Measurements from ENCODE around the gene OR4F6.

- TF ChIP-seq, protein P1, sequence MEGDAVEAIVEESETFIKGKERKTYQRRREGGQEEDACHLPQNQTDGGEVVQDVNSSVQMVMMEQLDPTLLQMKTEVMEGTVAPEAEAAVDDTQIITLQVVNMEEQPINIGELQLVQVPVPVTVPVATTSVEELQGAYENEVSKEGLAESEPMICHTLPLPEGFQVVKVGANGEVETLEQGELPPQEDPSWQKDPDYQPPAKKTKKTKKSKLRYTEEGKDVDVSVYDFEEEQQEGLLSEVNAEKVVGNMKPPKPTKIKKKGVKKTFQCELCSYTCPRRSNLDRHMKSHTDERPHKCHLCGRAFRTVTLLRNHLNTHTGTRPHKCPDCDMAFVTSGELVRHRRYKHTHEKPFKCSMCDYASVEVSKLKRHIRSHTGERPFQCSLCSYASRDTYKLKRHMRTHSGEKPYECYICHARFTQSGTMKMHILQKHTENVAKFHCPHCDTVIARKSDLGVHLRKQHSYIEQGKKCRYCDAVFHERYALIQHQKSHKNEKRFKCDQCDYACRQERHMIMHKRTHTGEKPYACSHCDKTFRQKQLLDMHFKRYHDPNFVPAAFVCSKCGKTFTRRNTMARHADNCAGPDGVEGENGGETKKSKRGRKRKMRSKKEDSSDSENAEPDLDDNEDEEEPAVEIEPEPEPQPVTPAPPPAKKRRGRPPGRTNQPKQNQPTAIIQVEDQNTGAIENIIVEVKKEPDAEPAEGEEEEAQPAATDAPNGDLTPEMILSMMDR (IDR thresholded peaks at IDR 0.05), result no peak
- TF ChIP-seq POLR2A (IDR thresholded peaks at IDR 0.05), result no peak
Observed at GRCh38 chr15:101811902-101812301, 8.6 kb downstream of the OR4F6 start, which contains the start of gene OR4F15.
